HG03439 (cell line): Measurements from ENCODE around the gene CNIH2.
A peak's percentile ranks its signal among the peaks of the same experiment; 100 is the strongest.

Experiments
- ATAC-seq: cut with Tn5 transposase; IDR thresholded peaks from one replicate; pipeline ENCODE4 v1.9.1; 2021; ENCODE audit warnings: mild to moderate bottlenecking, moderate library complexity; ENCODE audit not compliant: unreplicated experiment

Gene CNIH2

DNA sequence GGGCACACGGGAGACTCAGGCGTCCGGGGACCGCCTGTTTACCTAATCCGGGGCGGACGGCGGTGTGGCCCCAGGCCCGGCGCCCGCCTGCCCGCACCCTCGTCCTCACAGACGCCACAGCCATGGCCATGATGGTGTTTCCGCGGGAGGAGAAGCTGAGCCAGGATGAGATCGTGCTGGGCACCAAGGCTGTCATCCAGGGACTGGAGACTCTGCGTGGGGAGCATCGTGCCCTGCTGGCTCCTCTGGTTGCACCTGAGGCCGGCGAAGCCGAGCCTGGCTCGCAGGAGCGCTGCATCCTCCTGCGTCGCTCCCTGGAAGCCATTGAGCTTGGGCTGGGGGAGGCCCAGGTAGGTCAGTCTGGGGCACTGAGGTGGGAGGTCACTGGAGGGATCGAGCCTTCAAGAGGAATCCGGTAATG lies 19.5 kb upstream of the CNIH2 start:
- no peak for ATAC-seq

GRCh38 chr11:66259225-66259624 lies 18.8 kb upstream of the CNIH2 start:
- no peak for ATAC-seq

DNA sequence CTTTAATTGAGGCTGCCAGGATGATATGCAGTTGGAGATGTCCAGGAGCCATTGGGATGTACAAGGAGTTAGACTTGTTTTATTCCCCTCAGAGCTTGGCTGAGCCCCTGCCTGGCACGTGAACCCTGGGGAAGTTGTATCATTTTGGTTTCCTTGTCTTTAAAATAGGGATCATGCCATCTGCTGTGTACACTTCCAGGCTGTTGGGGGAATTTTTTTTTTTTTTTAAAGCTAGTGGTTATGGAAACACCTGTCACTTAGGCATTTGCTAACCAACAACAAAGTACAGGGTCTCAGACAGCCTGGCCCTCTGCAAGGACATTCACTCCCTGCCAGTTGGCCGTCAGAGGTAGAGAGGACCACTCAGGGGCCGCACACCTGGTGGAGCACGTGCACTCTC lies 18.0 kb upstream of the CNIH2 start:
- ATAC-seq, result no peak

GRCh38 chr11:66261578-66261977 lies 16.4 kb upstream of the CNIH2 start:
- no peak for ATAC-seq

DNA sequence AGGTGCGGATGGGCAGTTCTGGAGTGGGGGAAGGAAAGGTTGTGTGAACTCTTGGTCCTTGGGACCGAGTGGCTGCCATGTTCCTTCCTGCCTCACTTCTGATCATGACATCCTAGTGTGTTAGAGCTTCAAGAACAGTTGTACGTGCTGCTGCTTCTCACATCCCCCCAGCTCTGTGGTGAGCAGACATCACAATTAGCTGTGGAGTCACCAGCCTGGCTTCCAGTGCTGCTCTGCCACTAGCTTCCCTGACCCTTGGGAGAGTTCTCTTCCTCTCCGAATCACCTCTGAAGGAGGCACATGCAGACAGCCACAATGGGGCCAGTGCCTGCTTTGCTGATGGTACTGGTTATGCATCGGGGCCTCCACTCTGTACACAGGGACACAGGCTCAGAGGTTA lies 15.8 kb upstream of the CNIH2 start:
- no peak for ATAC-seq

- ATAC-seq, result no peak
These were observed 15.3 kb upstream of the CNIH2 start for GRCh38 chr11:66262696-66263095.

GRCh38 chr11:66263231-66263630 lies 14.7 kb upstream of the CNIH2 start:
- no peak for ATAC-seq

DNA sequence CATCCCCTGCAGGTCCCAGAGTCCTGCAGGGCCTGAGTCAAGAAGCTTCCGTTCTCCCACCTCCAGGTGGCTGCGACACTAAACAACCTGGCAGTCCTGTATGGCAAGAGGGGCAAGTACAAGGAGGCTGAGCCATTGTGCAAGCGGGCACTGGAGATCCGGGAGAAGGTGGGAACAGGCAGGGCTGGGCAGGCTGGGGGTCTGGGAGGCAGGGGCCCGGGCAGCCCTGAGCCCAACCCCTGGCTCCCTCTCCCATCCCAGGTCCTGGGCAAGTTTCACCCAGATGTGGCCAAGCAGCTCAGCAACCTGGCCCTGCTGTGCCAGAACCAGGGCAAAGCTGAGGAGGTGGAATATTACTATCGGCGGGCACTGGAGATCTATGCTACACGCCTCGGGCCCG lies 14.2 kb upstream of the CNIH2 start:
- ATAC-seq, result no peak

DNA sequence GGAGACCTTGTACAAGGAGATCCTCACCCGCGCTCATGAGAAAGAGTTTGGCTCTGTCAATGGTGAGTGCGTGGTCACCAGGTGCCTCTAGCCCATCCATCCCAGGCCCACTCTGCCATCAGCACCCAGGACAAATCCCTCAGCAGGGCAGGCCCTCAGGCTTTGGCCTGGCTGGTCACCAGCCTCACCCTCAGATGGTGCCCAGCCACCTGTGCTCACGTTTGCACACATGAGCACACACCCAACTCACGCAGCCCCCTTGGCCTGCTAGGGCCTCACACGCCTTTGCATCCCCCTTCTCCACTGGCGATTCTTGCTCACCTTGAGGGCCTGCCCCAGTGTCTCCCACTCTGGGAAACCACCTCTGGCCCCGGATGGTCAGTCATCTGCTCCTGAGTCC lies 13.6 kb upstream of the CNIH2 start:
- ATAC-seq, result no peak

DNA sequence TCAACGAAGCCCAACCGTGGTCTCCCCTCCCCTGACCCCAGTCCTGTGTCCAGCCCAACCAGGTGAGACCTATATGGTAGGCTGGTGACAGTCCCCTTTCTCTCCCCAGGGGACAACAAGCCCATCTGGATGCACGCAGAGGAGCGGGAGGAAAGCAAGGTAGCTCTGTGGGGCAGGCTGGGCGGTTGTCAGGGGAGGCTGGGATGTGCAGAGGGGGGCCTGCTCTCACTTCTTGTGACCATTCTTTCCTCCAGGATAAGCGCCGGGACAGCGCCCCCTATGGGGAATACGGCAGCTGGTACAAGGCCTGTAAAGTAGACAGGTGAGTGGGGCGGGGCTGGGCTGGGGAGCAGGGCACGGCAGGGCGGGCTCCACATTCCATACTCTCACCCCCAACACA lies 13.1 kb upstream of the CNIH2 start:
- ATAC-seq, result no peak

GRCh38 chr11:66265531-66266377 lies 12.2 kb upstream of the CNIH2 start:
- no peak for ATAC-seq

GRCh38 chr11:66266378-66267038 lies 11.5 kb upstream of the CNIH2 start:
- ATAC-seq, result no peak

DNA sequence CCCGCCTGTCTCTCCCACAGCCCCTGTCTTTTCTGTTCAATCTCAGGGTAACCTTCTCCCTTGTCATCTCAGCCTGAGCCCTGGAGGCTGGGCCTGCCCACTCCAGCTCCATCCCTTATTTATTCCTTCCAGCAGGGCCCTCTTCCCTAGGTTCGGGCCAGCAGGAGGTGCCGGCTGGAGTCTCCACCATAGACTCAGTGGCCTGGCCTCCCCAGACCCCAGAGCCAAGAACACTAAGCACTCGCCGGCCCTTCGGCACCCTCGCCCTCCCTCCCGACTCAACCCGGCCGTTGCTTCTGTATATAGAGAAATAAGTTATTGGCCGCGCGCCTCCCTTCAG lies 11.0 kb upstream of the CNIH2 start:
- no peak for ATAC-seq

DNA sequence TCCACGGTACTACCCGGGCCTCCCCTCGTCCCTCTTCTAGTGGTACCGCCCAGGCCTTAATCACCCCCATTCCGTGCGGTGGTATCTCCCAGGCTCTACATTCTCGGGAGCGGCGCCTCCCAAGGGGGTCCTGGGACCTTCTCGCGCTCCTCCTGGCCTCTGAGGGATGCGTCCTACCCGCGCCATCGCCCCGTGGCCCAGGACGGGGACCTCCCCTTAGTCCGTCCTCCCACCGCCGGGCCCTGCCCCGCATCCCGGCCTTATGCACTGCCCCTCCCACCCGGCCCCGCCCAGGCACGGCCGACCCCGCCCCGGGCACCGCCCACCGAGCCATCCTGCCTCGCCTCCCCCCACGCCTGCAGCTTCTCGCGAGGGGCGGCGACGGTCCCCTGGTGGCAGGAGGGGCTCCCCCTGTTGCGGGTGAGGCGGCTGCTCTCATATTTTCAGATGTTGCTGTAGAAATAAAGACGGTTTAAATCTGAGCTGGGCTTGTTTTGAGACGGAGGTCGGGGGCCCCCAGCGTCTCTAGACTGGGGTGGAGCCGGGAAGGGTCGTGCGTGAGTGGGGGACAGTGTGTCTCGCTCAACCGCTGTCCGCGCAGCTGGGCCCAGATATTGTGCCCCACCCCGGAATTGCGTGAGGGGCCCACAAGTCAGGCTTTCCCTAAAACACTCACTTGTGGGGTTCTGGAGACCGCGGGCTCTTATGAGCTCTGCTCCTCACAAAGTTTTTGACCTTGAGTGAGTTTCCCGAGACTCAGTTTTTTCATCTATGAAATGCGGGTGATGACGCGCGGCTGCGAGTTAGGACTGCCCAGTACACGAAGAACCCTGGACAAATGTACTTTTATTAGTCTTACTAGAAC lies 10.4 kb upstream of the CNIH2 start:
- peak; percentile 43 for ATAC-seq

GRCh38 chr11:66268244-66268951 lies 9.6 kb upstream of the CNIH2 start, which contains the start of gene RAB1B:
TSS of gene RAB1B (plus strand) at chr11:66268639. CDS start at chr11:66268680, 41 bp downstream.
- ATAC-seq, result peak; percentile 82

DNA sequence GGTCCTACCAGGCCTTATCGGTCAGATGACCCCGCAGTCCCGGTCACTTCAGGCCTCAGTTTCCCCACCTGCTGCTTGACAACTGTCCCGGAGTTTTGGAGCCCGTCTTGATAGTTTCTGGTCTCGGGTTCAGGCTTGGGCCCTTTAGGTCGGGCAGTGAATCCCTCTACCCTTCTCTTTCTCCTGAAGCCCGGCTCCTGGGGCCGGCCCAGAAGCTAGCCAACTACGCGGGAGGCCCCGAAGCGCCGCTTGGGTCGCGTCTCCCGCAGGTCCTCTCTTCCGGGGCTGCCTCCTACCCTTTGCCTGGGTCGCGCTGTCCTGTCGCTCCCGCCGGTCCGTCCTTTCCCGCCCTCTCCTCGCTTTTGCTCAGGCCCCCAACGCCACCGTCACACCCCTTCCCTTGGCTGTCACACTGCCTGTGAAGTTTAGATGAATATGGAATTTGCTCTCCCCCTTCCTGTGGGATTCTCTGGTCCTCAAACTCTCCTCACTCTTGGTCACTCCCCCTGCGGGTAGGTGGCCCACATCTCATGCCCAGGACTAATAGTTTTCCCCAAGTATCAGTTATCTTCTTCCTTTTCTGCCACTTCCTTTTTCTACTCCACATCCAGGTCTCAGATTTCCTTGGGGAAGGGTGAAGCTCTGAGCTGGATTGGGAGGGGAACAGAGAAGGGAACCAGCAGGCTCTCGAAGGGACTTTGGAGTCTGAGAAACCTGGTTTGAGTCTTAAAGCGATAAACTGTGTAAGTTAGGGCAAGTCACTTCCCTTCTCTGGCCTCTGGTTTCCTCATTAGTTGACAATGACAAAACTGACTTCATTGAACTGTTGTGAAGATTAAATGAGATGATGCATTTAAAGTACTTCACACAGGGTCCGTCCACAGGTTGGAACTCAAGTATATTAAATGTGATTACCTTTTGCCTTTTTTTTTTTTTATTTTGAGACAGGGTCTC lies 8.7 kb upstream of the CNIH2 start:
- no peak for ATAC-seq

DNA sequence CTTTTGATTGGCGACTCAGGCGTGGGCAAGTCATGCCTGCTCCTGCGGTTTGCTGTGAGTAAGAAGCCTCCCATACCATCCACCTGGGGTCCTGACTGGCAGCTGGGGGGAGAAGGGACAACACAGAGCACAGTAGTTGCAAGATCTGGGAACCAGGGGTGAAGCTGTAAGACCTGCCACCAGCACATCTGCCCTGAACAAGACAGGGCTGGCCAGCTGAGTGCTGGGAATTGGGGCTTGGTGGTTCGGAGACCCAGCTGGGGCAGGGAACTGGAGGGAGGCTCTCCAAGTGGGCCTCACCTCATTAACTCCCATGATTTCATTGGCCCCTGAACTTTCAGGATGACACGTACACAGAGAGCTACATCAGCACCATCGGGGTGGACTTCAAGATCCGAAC lies 6.2 kb upstream of the CNIH2 start:
- no peak for ATAC-seq

- ATAC-seq, result no peak
These were observed 5.4 kb upstream of the CNIH2 start for GRCh38 chr11:66272596-66272995.

DNA sequence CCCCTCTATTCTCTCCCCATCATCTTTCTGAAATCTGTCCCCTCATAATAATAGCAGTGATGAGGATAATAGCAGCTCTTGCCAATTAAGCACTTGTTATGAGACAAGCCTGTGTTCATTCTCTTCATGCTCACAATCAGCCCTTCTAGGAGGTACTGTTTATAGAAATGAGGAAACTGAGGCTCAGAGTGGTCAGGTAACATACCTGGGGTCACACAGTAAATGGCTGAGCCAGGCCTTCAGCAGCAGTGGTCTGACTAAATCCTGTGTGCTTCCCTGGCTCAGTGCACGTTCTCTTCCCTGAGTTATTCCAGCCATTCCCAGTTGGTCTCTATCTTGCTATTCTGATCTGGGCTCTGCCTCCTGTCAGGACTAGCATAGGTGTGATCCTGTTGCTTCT lies 3.8 kb upstream of the CNIH2 start:
- ATAC-seq, result no peak

- no peak for ATAC-seq
These were observed 2.6 kb upstream of the CNIH2 start for GRCh38 chr11:66275396-66275795.
